ENCODE measurements around the gene TBC1D3B.
"Not testable (repeated sequence)": the region's sequence is repeated elsewhere in the genome, so short reads cannot be mapped to it uniquely, and the experiment has no call there.

TBC1D3B gene

DNA sequence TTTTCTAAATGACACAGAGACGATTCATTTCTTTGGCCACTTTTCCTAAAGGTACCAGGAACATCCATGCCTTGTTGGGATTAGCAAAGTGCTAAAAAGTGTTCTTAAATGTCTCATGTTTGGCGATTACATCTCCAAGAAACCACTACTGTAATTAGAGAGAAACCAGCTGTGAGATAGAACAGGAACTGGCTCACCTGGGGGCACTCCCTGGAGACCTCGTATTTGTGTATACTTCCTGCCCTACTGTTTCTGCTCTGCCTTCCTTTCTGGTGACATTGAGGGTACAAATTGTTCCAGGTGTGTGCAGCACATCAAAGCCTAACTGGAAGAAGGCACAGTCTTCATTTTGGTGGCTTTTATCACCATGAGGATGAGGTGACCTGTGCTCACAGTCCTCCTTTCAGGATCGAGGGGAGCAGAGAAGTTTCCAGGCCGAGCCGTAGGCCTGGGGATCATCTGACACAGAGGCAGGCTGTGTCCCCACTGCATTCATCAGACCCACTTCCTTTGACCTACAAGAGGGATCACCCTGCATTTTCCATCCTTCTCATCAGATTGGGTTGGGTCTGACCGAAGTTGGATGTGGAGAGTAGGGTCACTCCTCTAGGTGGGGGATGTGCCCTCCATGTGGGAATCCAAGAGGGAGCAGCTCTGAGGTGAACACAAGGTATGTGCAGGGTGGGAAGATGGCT lies 49.1 kb downstream of the TBC1D3B start:
- DNase-seq, result no peak

- no peak for DNase-seq
These were observed 51.3 kb downstream of the TBC1D3B start for GRCh38 chr17:36124879-36125824.

DNA sequence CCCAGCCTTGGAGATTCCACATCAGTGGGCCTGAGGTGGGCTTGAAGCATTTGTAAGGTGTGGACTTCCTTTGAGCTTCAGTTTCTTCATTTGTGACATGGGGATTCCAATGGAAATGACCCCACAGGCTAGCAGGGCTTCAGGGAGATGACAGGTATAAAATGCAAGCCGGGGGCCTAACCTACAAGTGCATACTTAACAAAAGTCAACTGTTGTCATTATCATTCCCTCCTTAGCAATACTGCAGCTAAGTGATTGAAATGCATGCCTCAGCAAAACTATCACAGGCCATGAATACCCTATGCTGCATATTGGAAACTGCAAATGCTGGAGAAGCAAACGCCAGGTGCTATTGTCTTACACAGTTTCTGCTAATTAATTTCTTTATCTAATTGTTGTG lies 53.0 kb downstream of the TBC1D3B start:
- no peak for DNase-seq

GRCh38 chr17:36121099-36121498 lies 55.3 kb downstream of the TBC1D3B start:
- DNase-seq, result not testable (repeated sequence)

DNA sequence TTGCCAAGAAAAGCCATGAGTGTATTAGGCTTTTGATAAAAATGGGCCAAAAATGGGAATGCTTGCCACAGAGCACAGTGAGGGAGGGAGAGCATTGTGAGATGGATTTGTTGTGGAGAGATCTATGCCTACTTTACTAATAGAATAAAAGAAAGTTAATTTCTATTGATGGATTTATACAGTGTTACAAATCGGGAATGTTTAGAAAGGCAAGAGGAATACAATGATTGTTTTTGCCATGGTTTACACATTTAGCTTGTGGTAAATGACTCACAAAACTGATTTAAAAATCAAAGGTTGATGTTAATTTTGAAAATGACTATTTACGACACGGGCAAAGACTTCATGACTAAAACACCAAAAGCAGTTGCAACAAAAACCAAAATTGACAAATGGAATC lies 56.2 kb downstream of the TBC1D3B start:
- DNase-seq, result no peak

DNA sequence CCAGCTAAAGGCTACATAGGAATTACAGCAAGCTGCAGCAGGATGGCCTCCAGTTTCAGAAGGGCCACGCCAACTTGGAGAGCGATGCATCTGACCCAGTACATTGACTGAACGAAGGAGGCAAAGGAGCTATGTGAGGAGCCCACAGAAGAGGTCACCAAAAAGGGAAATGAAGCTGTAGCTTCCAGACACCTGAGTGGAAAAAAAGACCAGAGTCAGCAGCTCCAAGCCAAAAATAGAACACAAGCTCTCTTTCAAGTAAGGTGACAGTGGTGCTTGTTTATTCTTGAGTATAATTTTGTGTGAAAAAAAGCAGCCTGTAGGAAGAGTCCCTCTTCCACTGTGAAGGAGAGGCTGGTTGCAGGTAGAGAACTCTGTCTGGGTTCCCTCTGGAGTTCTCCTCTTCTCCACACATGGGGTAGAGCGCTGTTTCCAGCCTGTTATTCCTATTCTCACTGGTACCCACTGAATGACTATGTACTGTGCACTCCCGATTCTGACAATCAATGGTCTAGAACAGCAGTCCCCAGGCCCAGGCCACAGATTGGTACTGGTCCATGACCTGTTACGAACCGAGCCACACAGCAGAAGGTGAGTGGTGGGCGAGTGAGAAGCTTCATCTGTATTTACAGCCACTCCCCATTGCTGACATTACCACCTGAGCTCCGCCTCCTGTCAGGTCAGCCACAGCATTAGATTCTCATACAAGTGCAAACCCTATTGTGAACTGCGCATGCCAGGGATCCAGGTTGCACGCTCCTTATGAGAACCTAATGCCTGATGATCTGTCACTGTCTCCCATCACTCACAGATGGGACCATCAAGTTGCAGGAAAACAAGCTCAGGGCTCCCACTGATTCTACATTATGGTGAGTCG lies 57.7 kb downstream of the TBC1D3B start:
- DNase-seq, result no peak

DNA sequence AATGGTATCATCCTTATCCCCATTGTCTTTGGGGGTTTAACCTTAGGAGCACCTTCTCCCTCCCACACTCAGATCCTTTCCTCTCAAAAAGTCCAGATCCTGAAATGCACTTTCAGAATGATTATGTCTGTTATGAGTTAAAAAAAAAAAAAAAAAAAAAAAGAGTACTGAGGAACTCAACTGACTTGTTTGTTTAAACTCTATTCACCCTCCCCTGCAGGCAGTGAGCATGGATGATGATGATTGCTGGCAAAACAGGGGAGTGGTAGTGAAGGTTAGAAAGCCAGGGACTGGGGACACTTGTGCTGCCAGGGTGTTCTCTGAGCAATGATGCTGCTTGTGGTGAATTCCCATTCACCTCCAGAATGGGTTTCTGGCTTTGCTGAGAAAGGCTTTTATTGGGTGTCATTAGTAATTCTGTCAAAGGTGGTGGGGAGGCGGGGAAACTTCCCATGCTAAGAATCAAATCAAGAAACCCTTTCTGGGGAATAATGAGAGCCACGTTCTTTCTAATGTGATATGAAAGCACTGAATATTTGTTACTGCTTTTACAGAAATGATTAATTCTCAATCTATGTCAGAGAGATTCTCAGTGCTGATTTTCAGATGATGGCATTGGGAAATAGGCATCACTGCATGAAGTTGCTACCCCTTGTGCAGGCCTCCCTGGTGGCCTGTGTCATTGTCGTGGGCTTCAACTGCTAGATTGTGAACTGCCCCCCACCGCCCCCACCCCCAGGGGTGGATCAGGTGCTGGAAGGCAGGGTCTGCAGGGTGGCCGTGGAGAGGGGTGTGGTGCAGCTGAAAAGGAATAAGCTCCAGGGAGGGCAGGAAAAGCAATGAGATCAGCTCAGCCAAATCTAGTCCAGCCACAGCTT lies 58.7 kb downstream of the TBC1D3B start:
- DNase-seq, result no peak
